GM12878 (cell line): ENCODE data around the gene RNASE13. TPM values are rescaled to one million over a fixed set of nuclear protein-coding genes. Genes with fewer than 3 reads are reported as not detected.

Experiments
- ATAC-seq: fragments of 200-7000 bp; cut with Tn5 transposase; 3 replicates; pipeline ENCODE4 v1.9.1; 2020; ENCODE audit warnings: mild to moderate bottlenecking, moderate library complexity
- BruUV-seq: library from RNA; stranded (reverse); fragments of 400-500 nt; replicated peaks from 2 replicates; lab custom pipeline; 2021; lab: Mats Ljungman, UMichigan
- CTCF ChIA-PET: fragments of 300-600 bp; sonication (Branson Sonifier 250); formaldehyde crosslinking; extraction: SDS; loops from one replicate; lab custom pipeline; 2021; ENCODE audit warnings: inconsistent platforms; lab: Yijun Ruan, JAX
- POLR2A ChIA-PET: fragments of 350-600 bp; formaldehyde crosslinking; extraction: SDS; loops from one replicate; lab custom pipeline; 2021; ENCODE audit warnings: inconsistent platforms; lab: Charles Lee
- RAD21 ChIA-PET: fragments of 300-600 bp; sonication (Branson Sonifier 250); formaldehyde crosslinking; loops from one replicate; lab custom pipeline; 2023; ENCODE audit warnings: antibody characterized with exemption; ENCODE audit not compliant: unreplicated experiment; lab: Charles Lee
- SMC1A ChIA-PET: fragments of 300-600 bp; sonication (Branson Sonifier 250); formaldehyde crosslinking; loops from one replicate; lab custom pipeline; 2023; ENCODE audit not compliant: unreplicated experiment, uncharacterized antibody; lab: Charles Lee
- DNase-seq: peaks from one replicate; pipeline ENCODE4 v3.0.0-alpha.2; 2011; ENCODE audit warnings: low read depth, low spot score
- FAIRE-seq: peaks from 3 replicates; lab custom pipeline; 2011; peaks lifted over from hg19 to GRCh38; lab: Jason Lieb, UNC
- H2AFZ ChIP-seq: 2 replicates; pipeline ENCODE4 v1.6.0; 2011; ENCODE audit warnings: low read depth, low read length, control low read depth; ENCODE audit not compliant: control insufficient read depth
- H3K27ac ChIP-seq: 2 replicates; pipeline ENCODE4 v1.5.1; 2011; ENCODE audit warnings: control low read depth; ENCODE audit not compliant: control insufficient read depth, insufficient read depth
- H3K27me3 ChIP-seq, 2 experiments: replicated peaks in 1 of 2; 2 replicates each; pipeline versions ENCODE4 v1.6.0 to v1.6.1; 2011; ENCODE audit warnings: low read length in 1 of 2; ENCODE audit not compliant: control insufficient read depth in 2 of 2, insufficient read depth in 2 of 2
- H3K36me3 ChIP-seq, 2 experiments: 2 replicates each; pipeline ENCODE4 v1.5.1; 2011; ENCODE audit warnings: low read length in 1 of 2; ENCODE audit not compliant: control insufficient read depth in 2 of 2, insufficient read depth in 2 of 2
- H3K4me1 ChIP-seq: 2 replicates; pipeline ENCODE4 v1.6.1; 2011; ENCODE audit warnings: mild to moderate bottlenecking, low read length, moderate library complexity, mixed read lengths; ENCODE audit not compliant: control insufficient read depth, insufficient read depth
- H3K4me2 ChIP-seq: 2 replicates; pipeline ENCODE4 v1.6.0; 2011; ENCODE audit warnings: control low read depth; ENCODE audit not compliant: control insufficient read depth, insufficient read depth
- H3K4me3 ChIP-seq: fragments of 200-600 bp; sonication (generic); 2 replicates; pipeline ENCODE4 v1.5.1; 2016
- H3K79me2 ChIP-seq: 2 replicates; pipeline ENCODE4 v1.6.0; 2011; ENCODE audit warnings: low read length; ENCODE audit not compliant: control insufficient read depth, insufficient read depth
- H3K9ac ChIP-seq: 2 replicates; pipeline ENCODE4 v1.8.0; 2011; ENCODE audit warnings: low read length, control low read depth, mixed read lengths; ENCODE audit not compliant: control insufficient read depth, insufficient read depth
- H3K9me3 ChIP-seq: replicated peaks from 3 replicates; pipeline ENCODE4 v1.5.1; 2011; ENCODE audit warnings: mild to moderate bottlenecking, low read length; ENCODE audit not compliant: control insufficient read depth, insufficient read depth
- H4K20me1 ChIP-seq: 2 replicates; pipeline ENCODE4 v1.6.0; 2011; ENCODE audit not compliant: control insufficient read depth, insufficient read depth
- HDGF ChIP-seq: fragments of 450-650 bp; IDR thresholded peaks from 2 replicates; pipeline ENCODE4 v1.6.1; 2016; ENCODE audit warnings: antibody characterized with exemption
- IKZF1 ChIP-seq: fragments of 450-650 bp; conservative IDR thresholded peaks from 2 replicates; pipeline ENCODE4 v1.6.1; 2017; ENCODE audit warnings: antibody characterized with exemption, mild to moderate bottlenecking
- LARP7 ChIP-seq: fragments of 450-650 bp; IDR thresholded peaks from 2 replicates; pipeline ENCODE4 v1.6.1; 2017; ENCODE audit warnings: mild to moderate bottlenecking
- NRF1 ChIP-seq: conservative IDR thresholded peaks from 2 replicates; pipeline ENCODE4 v1.6.1; 2011; ENCODE audit warnings: mild to moderate bottlenecking, low read depth, low read length, improper control_type of control experiment
- POLR2AphosphoS2 ChIP-seq: IDR thresholded peaks from 2 replicates; pipeline ENCODE4 v1.6.1; 2011; ENCODE audit warnings: low read depth, mild to moderate bottlenecking, low read length, improper control_type of control experiment, moderate library complexity
- SRF ChIP-seq, 2 experiments: IDR thresholded peaks; 2 replicates each; pipeline ENCODE4 v1.6.1; 2011; ENCODE audit warnings: low read depth in 2 of 2, low read length in 2 of 2, mild to moderate bottlenecking in 1 of 2, moderate library complexity in 1 of 2
- SUPT20H ChIP-seq: IDR thresholded peaks from 2 replicates; pipeline ENCODE4 v1.6.1; 2011; ENCODE audit warnings: low read depth, mild to moderate bottlenecking, low read length, moderate library complexity, borderline replicate concordance; ENCODE audit not compliant: control insufficient read depth
- SUZ12 ChIP-seq: fragments of 200-600 bp; sonication (generic); IDR thresholded peaks from one replicate; pipeline ENCODE4 v1.6.1; 2018; ENCODE audit warnings: antibody characterized with exemption, mild to moderate bottlenecking; ENCODE audit not compliant: unreplicated experiment
- ZZZ3 ChIP-seq: IDR thresholded peaks from 2 replicates; pipeline ENCODE4 v1.6.1; 2011; ENCODE audit warnings: low read depth; ENCODE audit not compliant: control insufficient read depth, insufficient read length
- WGBS: methylation state at CpG from one replicate; pipeline ENCODE4 v1.1.6; 2016; ENCODE audit warnings: low lambda C conversion rate; ENCODE audit not compliant: insufficient replicate concordance, insufficient coverage; ENCODE audit errors: missing lambda C conversion rate; 5-methylcytosine and 5-hydroxymethylcytosine counted together
- in situ Hi-C: fragments of 300-500 bp; cut with MboI; formaldehyde crosslinking; loops from 9 replicates; pipeline ENCODE4 v1.14.3; 2018; ENCODE audit warnings: mixed read lengths
- intact Hi-C: fragments of 100-400 bp; cut with micrococcal nuclease; formaldehyde crosslinking; loops from one replicate; pipeline ENCODE4 v1.14.2; 2022; ENCODE audit not compliant: unreplicated experiment
- polyA plus RNA-seq, 11 experiments: library from polyadenylated mRNA; depleted of rRNA in 4 of 11; unstranded in 6 of 11; stranded (reverse) in 5 of 11; fragments of >200 nt; fragmentation: Nextera tagmentation in 4 of 11; fragmentation: Illumina TruSeq in 1 of 11; extraction: Ambion mirVana in 4 of 11; extraction: Trizol in 1 of 11; gene quantifications; 1 replicate in 1 of 11; 2 replicates in 10 of 11; pipeline versions ENCODE4 v1.2.1 to v1.2.3, GENCODE V29; 2011 to 2016; ENCODE audit warnings: inconsistent platforms in 2 of 11, missing spikeins in 2 of 11, low read depth in 1 of 11
- total RNA-seq, 4 experiments: library from RNA; depleted of rRNA in 3 of 4; stranded (reverse); fragments of >200 nt in 3 of 4; fragmentation: Illumina TruSeq in 1 of 4; extraction: Trizol in 1 of 4; gene quantifications; 2 replicates each; pipeline versions ENCODE4 v1.2.1 to v1.2.3, GENCODE V29; 2013 to 2021

RNASE13 gene
- total and polyA plus RNA-seq, 10 of the 15 experiments (the other 5 are each of a cell fraction or from before 2014, with no cell fraction given), result not detected

- peak overlapping the region; percentile 6; the same call in 1 of the 2 replicates for H3K9ac ChIP-seq
- SMC1A ChIA-PET, result interaction anchor here (0.6 to 3.2 kb wide), 9 partner anchors 8 to 419 kb away, joined by 3 to 30 read pairs (median 5); no protein-coding TSS in a partner anchor
- H3K4me3 ChIP-seq, result no peak overlapping the region
- WGBS, result 6% methylated on average over 39 of the region's 40 CpGs
- H3K27me3 ChIP-seq, result peaks cover 9 to 20% of the 10 kb centered on the region in 2 experiments
- intact Hi-C loops (no loop called here), in situ Hi-C loops (no loop called here)
- H3K4me1 ChIP-seq, result peaks cover 29% of the 10 kb centered on the region
- RAD21 ChIA-PET, result interaction anchor here (2.1 to 4.8 kb wide), 5 partner anchors 23 to 55 kb away, joined by 13 to 55 read pairs (median 26); no protein-coding TSS in a partner anchor
- ATAC-seq (no peak), DNase-seq (no peak), FAIRE-seq (no peak)
- CTCF ChIA-PET, result interaction anchor here (0.7 to 6.3 kb wide), 10 partner anchors 15 to 246 kb away, joined by 3 to 151 read pairs (median 25); partner anchors contain the start of gene TMEM253
- TF ChIP-seq SUPT20H, result no peak
- no peak for TF ChIP-seq SRF (IDR thresholded peaks at IDR 0.05; ENCODE audit: low read depth in 2 of 2, low read length in 2 of 2)
- no peak for TF ChIP-seq NRF1
- TF ChIP-seq LARP7, result no peak
- TF ChIP-seq SUZ12, result no peak
- TF ChIP-seq IKZF1, result 0 out of 2 replicates have a peak, but pooled peaks have one; percentile 10
- TF ChIP-seq HDGF, result no peak
- no peak for TF ChIP-seq POLR2AphosphoS2
- TF ChIP-seq ZZZ3, result no peak
- H3K27ac ChIP-seq, result no peak overlapping the region
- no peaks in the 10 kb centered on the region for H3K9me3 ChIP-seq
- POLR2A ChIA-PET, result interaction anchor here (2.6 kb wide), 1 partner anchor 35 kb away, joined by 21 read pairs; no protein-coding TSS in a partner anchor
- H3K79me2 ChIP-seq, result no peaks in the 10 kb centered on the region
- H3K36me3 ChIP-seq, result no peaks in the 10 kb centered on the region
- BruUV-seq, result no TSS peak
- H4K20me1 ChIP-seq, result no peaks in the 10 kb centered on the region
- H3K4me2 ChIP-seq, result peak overlapping the region; percentile 67
- H2AFZ ChIP-seq, result no peak overlapping the region
These were observed 34.9 kb upstream of the RNASE13 start for GRCh38 chr14:21069388-21070082.
